ENCODE measurements around the gene CFAP58.

CFAP58 gene

DNA sequence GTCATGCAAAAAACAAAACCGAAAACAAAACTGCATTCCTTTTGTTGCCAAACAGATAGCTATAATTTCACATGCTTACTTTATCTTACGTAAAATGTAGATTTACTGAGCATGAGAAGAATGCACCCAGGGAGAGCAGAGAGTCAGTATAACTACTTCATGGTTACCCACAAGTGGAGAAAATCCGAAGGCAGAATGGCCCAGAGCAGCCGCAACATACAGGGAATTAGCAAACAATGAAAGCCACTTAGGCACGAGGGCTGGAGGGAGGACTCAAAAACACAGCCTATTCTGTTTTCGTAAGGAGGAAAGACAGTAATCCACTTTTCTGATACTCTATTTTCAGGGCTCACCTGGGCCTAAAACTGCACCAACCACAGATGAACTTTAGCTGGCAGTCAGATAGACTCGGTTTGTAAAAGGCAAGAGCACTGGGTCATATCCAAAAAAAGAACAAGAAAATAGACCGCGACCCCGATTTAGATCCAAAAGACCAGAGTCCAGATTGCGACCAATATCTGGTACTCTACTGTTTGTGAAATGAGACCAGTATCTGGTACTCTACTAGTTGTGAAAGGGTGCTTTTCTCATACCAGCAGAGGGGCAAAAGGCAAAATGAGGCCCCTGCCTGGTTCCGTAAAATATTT is 16.7 kb upstream of the CFAP58 start:
- TF ChIP-seq GATA3 (IDR thresholded peaks at IDR 0.05; ENCODE audit: low read depth, low read length) (no peak), GATA2 (IDR thresholded peaks at IDR 0.05; ENCODE audit: low read depth, low read length) (no peak)

DNA sequence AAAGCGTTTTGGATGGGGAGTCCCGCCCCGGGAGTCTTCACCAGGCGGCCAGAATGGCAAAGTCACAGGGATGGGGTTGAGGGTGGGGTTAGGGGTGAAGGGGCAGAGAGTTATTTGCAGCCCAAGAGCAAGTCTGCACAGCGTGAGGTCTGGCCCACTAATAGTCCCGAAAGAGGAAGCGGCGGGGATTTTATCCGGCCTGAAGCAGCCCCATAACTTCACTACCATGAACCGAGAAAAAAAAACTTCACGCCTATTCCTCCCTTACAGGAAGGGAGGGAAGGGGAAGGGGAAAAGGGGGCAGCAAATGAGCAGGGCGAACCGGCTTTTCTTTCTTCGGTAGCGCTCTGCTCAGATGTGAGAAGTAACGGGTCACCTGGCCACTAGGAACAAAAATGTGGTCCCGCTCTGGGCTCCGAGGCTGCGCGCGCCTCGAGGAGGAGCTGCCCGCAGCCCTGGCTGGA is 16.1 kb upstream of the CFAP58 start:
- no peak for TF ChIP-seq GATA3 (IDR thresholded peaks at IDR 0.05; ENCODE audit: low read depth, low read length)
- TF ChIP-seq GATA2 (IDR thresholded peaks at IDR 0.05; ENCODE audit: low read depth, low read length) = no peak

- TF ChIP-seq GATA2 (IDR thresholded peaks at IDR 0.05; ENCODE audit: low read depth, low read length) (no peak), GATA3 (IDR thresholded peaks at IDR 0.05; ENCODE audit: low read depth, low read length) (no peak)
These were observed 15.5 kb upstream of the CFAP58 start, which contains the start of gene ITPRIP for GRCh38 chr10:104337985-104338735. ITPRIP (minus strand) TSS chr10:104338465; CDS start chr10:104316051, 22,414 bp downstream.

DNA sequence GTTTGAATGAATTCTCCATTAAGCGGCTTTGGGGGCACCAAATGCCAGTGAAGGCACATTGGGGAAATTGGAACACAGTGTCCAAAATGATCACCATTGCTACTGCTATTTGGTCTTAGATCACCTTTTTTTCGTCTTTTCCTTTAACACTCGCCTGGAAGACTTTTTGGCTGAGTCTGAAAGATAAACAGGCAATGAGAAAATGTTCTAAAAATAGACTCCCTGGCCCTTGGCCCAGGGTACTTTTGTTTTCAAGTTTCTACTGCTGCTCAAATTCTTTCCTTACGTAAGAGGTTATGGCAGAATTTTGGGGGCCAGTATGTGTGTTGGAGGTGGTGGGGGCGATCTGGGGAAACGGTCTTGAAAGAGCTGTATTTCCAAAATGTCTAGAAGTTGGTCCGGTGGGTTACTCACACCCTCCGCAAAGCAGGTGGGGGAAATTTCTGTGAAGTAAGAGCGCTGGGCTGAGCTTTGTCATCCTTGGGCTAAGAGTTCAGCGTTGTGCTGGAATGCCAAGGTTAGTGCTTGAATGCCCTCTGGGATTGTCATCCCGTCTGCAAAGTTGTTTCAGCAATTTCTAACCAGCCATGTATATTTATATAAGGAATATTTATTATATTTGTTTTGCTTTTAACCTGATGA is 14.0 kb upstream of the CFAP58 start:
- no peak for TF ChIP-seq GATA2 (IDR thresholded peaks at IDR 0.05; ENCODE audit: low read depth, low read length)
- TF ChIP-seq GATA3 (IDR thresholded peaks at IDR 0.05; ENCODE audit: low read depth, low read length) = no peak

DNA sequence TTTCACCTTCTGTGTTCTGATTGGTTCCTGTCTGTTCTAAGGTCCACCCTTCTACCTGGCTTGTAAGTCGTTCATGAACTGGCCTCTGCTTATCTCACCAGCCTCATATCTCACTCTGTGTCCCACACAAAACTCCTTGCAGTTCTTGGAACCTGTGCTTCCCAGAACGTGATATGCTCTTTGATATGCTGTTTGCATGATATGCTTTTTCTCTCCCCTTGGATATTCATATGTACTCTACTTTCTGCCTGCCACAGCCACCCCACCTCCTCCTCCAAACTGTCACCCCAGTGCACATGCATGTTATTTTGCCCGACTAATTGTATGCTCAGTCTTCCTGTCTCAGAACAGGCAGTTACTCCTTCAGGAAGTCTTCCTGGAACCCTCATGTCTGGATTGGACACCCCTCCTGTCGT is 13.5 kb upstream of the CFAP58 start:
- TF ChIP-seq GATA2 (IDR thresholded peaks at IDR 0.05; ENCODE audit: low read depth, low read length) (no peak), GATA3 (IDR thresholded peaks at IDR 0.05; ENCODE audit: low read depth, low read length) (no peak)

- no peak for TF ChIP-seq GATA3 (IDR thresholded peaks at IDR 0.05; ENCODE audit: low read depth, low read length)
- TF ChIP-seq GATA2 (IDR thresholded peaks at IDR 0.05; ENCODE audit: low read depth, low read length) = no peak
These were observed 13.0 kb upstream of the CFAP58 start for GRCh38 chr10:104340641-104341040.

GRCh38 chr10:104342941-104343411 is 10.7 kb upstream of the CFAP58 start:
- no peak for TF ChIP-seq GATA3 (IDR thresholded peaks at IDR 0.05; ENCODE audit: low read depth, low read length)
- TF ChIP-seq GATA2 (IDR thresholded peaks at IDR 0.05; ENCODE audit: low read depth, low read length) = no peak

DNA sequence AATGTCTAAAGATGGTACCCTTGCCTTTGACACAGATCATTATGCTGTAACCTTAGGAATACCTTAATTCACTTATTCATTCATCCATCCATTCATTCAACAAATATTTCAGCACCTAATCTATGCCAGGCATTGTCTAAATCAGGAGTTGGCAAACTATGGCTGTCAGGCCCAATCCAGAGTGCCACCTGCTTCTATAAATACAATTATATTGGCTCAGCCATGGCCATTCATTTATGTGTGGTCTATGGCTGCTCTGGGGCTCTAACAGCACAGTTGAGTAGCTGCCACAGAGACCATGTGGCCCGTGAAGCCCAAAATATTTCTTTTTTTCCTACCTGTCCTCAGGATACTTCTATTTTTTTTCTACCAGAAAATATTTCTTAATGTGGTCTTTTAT is 9.4 kb upstream of the CFAP58 start:
- TF ChIP-seq GATA2 (IDR thresholded peaks at IDR 0.05; ENCODE audit: low read depth, low read length) = no peak
- TF ChIP-seq GATA3 (IDR thresholded peaks at IDR 0.05; ENCODE audit: low read depth, low read length) = no peak

DNA sequence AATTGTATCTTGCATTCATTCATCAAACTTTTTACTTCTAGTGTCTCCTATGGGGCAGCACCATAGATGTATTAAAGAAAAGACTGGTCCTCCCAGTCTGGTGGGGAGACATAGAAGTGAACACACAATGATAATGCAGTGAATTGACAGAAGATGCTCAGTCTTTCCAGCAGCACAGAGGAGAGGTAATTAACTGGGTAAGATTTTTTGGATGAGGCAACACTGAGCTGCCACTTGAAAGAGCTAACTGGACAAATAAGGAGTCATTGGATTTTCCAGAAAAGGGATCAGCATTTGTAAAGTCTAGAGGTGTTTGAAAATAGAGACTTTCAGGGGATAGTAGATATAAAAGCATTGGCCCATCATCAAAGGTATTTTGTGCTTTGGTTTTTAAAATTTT is 8.1 kb upstream of the CFAP58 start:
- TF ChIP-seq GATA3 (IDR thresholded peaks at IDR 0.05; ENCODE audit: low read depth, low read length) = no peak
- TF ChIP-seq GATA2 (IDR thresholded peaks at IDR 0.05; ENCODE audit: low read depth, low read length) = no peak

- no peak for TF ChIP-seq GATA3 (IDR thresholded peaks at IDR 0.05; ENCODE audit: low read depth, low read length)
- no peak for TF ChIP-seq GATA2 (IDR thresholded peaks at IDR 0.05; ENCODE audit: low read depth, low read length)
These were observed 7.7 kb upstream of the CFAP58 start for GRCh38 chr10:104345941-104346340.

DNA sequence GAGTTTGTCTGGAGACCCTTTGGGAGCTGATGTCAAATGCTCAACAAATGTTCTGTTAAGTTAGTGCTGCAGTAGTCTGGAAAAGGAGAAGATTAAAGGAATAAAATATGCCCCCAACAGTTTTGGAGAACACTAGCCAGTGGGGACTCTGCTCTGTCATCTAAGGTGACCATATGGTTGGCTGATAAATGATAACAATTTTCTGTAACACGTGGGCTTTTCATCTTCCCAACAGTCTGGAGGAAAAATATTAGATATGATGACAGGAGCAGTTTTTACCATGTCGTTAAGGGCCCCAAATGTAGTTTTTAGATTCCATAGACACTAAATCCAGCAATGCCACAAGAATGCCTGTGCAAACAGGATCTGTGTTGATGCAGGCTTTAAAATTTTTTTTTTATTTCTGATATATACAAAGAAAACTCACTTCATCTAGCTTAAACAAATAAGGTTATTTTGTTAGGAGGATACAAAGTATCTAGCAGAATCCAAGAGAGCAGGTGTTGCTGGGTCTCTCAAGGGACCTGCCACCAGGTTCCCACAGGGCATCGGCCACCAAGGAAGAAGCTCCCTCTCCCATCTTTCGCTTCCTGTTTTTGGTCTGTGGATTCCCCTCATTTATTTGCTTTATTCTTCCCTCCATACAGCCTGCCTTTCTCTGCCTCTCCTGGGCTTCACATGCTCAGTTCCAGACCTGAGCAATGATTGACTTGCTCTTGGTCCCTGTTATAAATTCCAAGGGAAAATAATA is 6.2 kb upstream of the CFAP58 start:
- no peak for TF ChIP-seq GATA2 (IDR thresholded peaks at IDR 0.05; ENCODE audit: low read depth, low read length)
- no peak for TF ChIP-seq GATA3 (IDR thresholded peaks at IDR 0.05; ENCODE audit: low read depth, low read length)

GRCh38 chr10:104348601-104349000 is 5.0 kb upstream of the CFAP58 start:
- no peak for TF ChIP-seq GATA2 (IDR thresholded peaks at IDR 0.05; ENCODE audit: low read depth, low read length)
- TF ChIP-seq GATA3 (IDR thresholded peaks at IDR 0.05; ENCODE audit: low read depth, low read length) = no peak

- TF ChIP-seq GATA3 (IDR thresholded peaks at IDR 0.05; ENCODE audit: low read depth, low read length) = no peak
- no peak for TF ChIP-seq GATA2 (IDR thresholded peaks at IDR 0.05; ENCODE audit: low read depth, low read length)
These were observed 4.0 kb upstream of the CFAP58 start for GRCh38 chr10:104349623-104350126.

Data from SH-SY5Y (cell line).